Measurements from ENCODE around the gene MINK1. TPM values are rescaled to one million over a fixed set of nuclear protein-coding genes. Genes with fewer than 3 reads are reported as not detected.
A peak's percentile ranks its signal among the peaks of the same experiment; 100 is the strongest.

The MINK1 gene
- total RNA-seq, 1 donor from 2014 or later, result 120 TPM

- intact Hi-C loops (cut with DNase I), result no loop called here
- peaks cover 53% of the 10 kb centered on the region for H3K4me1 ChIP-seq
- H3K27me3 ChIP-seq, result no peaks in the 10 kb centered on the region
Measured at GRCh38 chr17:4842376-4842775, 9.2 kb downstream of the MINK1 start.

DNA sequence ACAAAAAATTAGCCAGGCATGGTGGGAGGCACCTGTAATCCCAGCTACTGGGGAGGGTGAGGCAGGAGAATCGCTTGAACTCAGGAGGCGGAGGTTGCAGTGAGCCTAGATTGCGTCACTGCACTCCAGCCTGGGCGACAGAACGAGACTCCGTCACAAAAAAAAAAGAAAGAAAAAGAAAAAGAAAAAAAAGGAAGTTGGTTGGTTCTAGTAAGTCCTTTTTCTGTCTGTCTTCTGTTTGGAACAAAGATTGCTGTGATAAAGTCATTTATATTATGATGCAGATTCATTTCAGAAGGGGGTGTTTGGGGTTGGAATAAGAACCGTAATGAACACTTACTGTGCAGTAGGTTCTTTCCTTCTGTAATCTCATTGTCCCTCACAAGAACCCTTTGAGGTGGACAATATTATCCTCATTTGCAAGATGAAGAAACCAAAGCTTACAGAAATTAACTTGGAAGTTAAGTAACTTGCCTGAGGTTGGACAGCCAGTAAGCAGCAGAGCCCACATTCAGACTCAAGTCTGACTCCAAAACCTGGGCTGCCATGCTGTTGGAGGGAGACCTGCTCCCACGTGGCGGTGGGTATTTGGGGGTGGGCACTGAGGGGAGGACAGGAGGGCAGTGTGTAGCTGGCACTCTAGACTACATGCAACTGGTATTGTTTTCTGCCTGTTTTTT, 10.3 kb downstream of the MINK1 start:
- H3K27me3 ChIP-seq, result no peaks in the 10 kb centered on the region
- H3K36me3 ChIP-seq, result no peaks in the 10 kb centered on the region
- H3K4me1 ChIP-seq, result peaks cover 53% of the 10 kb centered on the region
- intact Hi-C loops (cut with DNase I), result no loop called here
- no peak overlapping the region for H3K27ac ChIP-seq
- DNase-seq (ENCODE audit: extremely low spot score in 2 of 2), result no peak
- no peaks in the 10 kb centered on the region for H3K9me3 ChIP-seq
- TF ChIP-seq POLR2A (IDR thresholded peaks at IDR 0.05), result no peak
- TF ChIP-seq CTCF (IDR thresholded peaks at IDR 0.05), result no peak
- H3K4me3 ChIP-seq, result no peak overlapping the region

More at GRCh38 chr17:4842376-4842775, 9.2 kb downstream of the MINK1 start:
- H3K36me3 ChIP-seq, result no peaks in the 10 kb centered on the region
- no peak overlapping the region for H3K4me3 ChIP-seq
- H3K9me3 ChIP-seq, result no peaks in the 10 kb centered on the region
- H3K27ac ChIP-seq, result no peak overlapping the region
- TF ChIP-seq CTCF (IDR thresholded peaks at IDR 0.05), result no peak
- TF ChIP-seq POLR2A (IDR thresholded peaks at IDR 0.05), result no peak
- TF ChIP-seq POLR2AphosphoS5 (IDR thresholded peaks at IDR 0.05; ENCODE audit: insufficient read depth in 1 of 2, low read depth in 1 of 2), result no peak
- DNase-seq (ENCODE audit: extremely low spot score in 2 of 2), result no peak

DNA sequence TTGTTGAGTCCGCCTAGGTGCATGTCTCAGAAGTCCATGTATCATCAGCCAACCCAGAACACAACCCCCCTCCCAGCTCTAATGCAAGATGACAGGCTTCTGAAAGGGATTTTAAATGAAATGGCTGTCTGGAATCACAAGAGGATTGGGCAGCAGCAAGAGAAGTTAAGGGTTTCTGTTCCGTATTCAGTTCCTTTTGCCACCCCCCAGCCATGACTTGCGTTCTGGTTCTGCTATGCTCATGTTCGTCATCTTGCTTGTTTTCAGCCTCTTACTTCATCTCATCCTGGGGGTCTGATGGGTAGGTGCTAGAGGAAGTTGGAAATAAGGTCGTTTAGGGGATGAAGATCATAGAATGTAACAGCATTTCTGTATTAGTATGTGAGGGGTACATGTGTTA, 12.0 kb downstream of the MINK1 start:
- Histone ChIP-seq H3K27ac (no peak overlapping the region), H3K4me1 (peaks cover 53% of the 10 kb centered on the region), H3K4me3 (no peak overlapping the region), H3K9me3 (no peaks in the 10 kb centered on the region), H3K27me3 (no peaks in the 10 kb centered on the region), H3K36me3 (no peaks in the 10 kb centered on the region)
- no peak for DNase-seq (ENCODE audit: extremely low spot score in 2 of 2)
- TF ChIP-seq CTCF (IDR thresholded peaks at IDR 0.05) (no peak), POLR2AphosphoS5 (IDR thresholded peaks at IDR 0.05; ENCODE audit: insufficient read depth in 1 of 2, low read depth in 1 of 2) (no peak), POLR2A (IDR thresholded peaks at IDR 0.05) (no peak)
- intact Hi-C loops (cut with DNase I), result no loop called here

GRCh38 chr17:4846635-4847390, 13.7 kb downstream of the MINK1 start:
- TF ChIP-seq POLR2A (IDR thresholded peaks at IDR 0.05) (no peak), POLR2AphosphoS5 (IDR thresholded peaks at IDR 0.05; ENCODE audit: insufficient read depth in 1 of 2, low read depth in 1 of 2) (no peak), CTCF (IDR thresholded peaks at IDR 0.05) (no peak)
- DNase-seq (ENCODE audit: extremely low spot score in 2 of 2), result no peak
- H3K36me3 ChIP-seq, result no peaks in the 10 kb centered on the region
- H3K9me3 ChIP-seq, result no peaks in the 10 kb centered on the region
- no peaks in the 10 kb centered on the region for H3K27me3 ChIP-seq
- intact Hi-C loops (cut with DNase I), result no loop called here
- no peak overlapping the region for H3K4me3 ChIP-seq
- no peak overlapping the region for H3K27ac ChIP-seq
- H3K4me1 ChIP-seq, result peaks cover 57% of the 10 kb centered on the region

GRCh38 chr17:4849011-4849536, 15.9 kb downstream of the MINK1 start:
- Histone ChIP-seq H3K9me3 (no peaks in the 10 kb centered on the region), H3K27ac (peak overlapping the region; percentile 64), H3K27me3 (no peaks in the 10 kb centered on the region), H3K4me3 (no peak overlapping the region), H3K4me1 (peaks cover 66% of the 10 kb centered on the region), H3K36me3 (no peaks in the 10 kb centered on the region)
- no peak for DNase-seq (ENCODE audit: extremely low spot score in 2 of 2)
- intact Hi-C loops (cut with DNase I), result no loop called here
- peak in 1 of 2 donors; percentile 60 for TF ChIP-seq POLR2AphosphoS5 (IDR thresholded peaks at IDR 0.05; ENCODE audit: insufficient read depth in 1 of 2, low read depth in 1 of 2)
- TF ChIP-seq CTCF (IDR thresholded peaks at IDR 0.05), result no peak
